AG20443 (cell line): ENCODE results near the gene NCF4.
A peak's percentile ranks its signal among the peaks of the same experiment; 100 is the strongest.

Experiments
- DNase-seq: peaks from one replicate; pipeline ENCODE4 v3.0.0; 2012; ENCODE audit warnings: low spot score, mixed read lengths

The NCF4 gene

GRCh38 chr22:36860821-36861659 lies at the start of gene NCF4:
Gene NCF4 (plus strand): TSS chr22:36861006. CDS start chr22:36861172, 166 bp downstream.
- DNase-seq, result no peak

- DNase-seq, result no peak
These were observed 49.6 kb upstream of the NCF4 start for GRCh38 chr22:36811094-36811800.

GRCh38 chr22:36814801-36815200 lies 46.0 kb upstream of the NCF4 start:
- DNase-seq, result no peak

GRCh38 chr22:36815558-36816338 lies 45.1 kb upstream of the NCF4 start:
- no peak for DNase-seq

GRCh38 chr22:36816339-36816635 lies 44.5 kb upstream of the NCF4 start:
- no peak for DNase-seq

GRCh38 chr22:36816636-36817524 lies 43.9 kb upstream of the NCF4 start, which contains the start of gene PVALB:
Gene PVALB (minus strand): TSS chr22:36817035. CDS start chr22:36817005, 30 bp downstream.
- peak; percentile 76 for DNase-seq

GRCh38 chr22:36817525-36817848 lies 43.3 kb upstream of the NCF4 start:
- DNase-seq, result no peak

- DNase-seq, result peak; percentile 43
These were observed 42.7 kb upstream of the NCF4 start for GRCh38 chr22:36818010-36818642.

- DNase-seq, result no peak
These were observed 41.7 kb upstream of the NCF4 start for GRCh38 chr22:36819112-36819511.

GRCh38 chr22:36822581-36822980 lies 38.2 kb upstream of the NCF4 start:
- DNase-seq, result no peak

GRCh38 chr22:36823186-36823839 lies 37.5 kb upstream of the NCF4 start:
- DNase-seq, result peak; percentile 36

- DNase-seq, result no peak
These were observed 36.2 kb upstream of the NCF4 start for GRCh38 chr22:36824655-36825054.

- no peak for DNase-seq
These were observed 34.5 kb upstream of the NCF4 start for GRCh38 chr22:36826262-36826661.

GRCh38 chr22:36828815-36829214 lies 32.0 kb upstream of the NCF4 start:
- DNase-seq, result no peak

- DNase-seq, result no peak
These were observed 31.3 kb upstream of the NCF4 start for GRCh38 chr22:36829370-36830002.

- DNase-seq, result no peak
These were observed 30.2 kb upstream of the NCF4 start for GRCh38 chr22:36830601-36831000.

- DNase-seq, result no peak
These were observed 29.6 kb upstream of the NCF4 start for GRCh38 chr22:36831206-36831605.

GRCh38 chr22:36831717-36832116 lies 29.1 kb upstream of the NCF4 start:
- DNase-seq, result no peak

- no peak for DNase-seq
These were observed 27.7 kb upstream of the NCF4 start for GRCh38 chr22:36833073-36833472.

- DNase-seq, result no peak
These were observed 24.9 kb upstream of the NCF4 start for GRCh38 chr22:36835903-36836302.
